ENCODE data around the gene TMEM181.
A peak's percentile ranks its signal among the peaks of the same experiment; 100 is the strongest.
"Not testable (repeated sequence)": the region's sequence is repeated elsewhere in the genome, so short reads cannot be mapped to it uniquely, and the experiment has no call there.

Gene TMEM181

DNA sequence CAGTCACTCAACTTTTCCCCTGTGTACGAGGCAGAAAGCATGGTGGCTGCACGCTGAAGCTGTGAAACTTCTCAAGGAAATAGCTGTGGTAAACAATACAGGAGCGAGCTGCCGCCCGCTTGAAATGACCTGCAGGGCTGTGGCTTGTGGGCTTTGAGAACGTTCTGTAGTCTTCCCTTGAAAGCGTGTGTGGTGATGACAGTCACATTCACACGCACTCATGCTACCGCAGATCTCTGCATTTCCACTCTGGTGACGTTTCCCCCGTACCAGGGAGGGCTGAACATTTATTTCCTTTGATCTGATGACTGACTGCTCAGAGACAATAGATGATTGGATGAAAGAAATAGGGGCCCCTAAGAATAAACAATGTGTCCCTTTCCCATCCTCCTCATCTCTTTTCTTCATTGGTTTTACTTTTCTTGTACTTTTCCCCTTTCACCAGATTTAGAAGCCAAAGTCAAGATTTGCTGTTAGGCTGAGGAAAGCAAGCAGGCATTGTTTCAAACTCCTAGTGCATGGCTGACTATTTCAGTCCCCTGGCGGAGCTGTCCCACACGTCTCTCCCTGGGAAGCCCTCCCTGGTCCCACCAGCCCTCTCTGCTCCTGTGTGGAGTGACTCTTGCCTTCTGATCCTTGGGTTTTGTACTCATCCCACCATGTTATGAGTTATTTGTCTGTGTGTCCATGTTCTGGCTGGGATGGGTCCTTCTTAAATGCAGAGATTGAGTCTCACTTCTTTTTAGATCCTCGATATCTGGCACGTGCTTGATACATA lies 93.9 kb downstream of the TMEM181 start:
- H3K4me3 ChIP-seq (ENCODE audit: low read depth, low read length), result no peak overlapping the region
- TF ChIP-seq, protein P1, sequence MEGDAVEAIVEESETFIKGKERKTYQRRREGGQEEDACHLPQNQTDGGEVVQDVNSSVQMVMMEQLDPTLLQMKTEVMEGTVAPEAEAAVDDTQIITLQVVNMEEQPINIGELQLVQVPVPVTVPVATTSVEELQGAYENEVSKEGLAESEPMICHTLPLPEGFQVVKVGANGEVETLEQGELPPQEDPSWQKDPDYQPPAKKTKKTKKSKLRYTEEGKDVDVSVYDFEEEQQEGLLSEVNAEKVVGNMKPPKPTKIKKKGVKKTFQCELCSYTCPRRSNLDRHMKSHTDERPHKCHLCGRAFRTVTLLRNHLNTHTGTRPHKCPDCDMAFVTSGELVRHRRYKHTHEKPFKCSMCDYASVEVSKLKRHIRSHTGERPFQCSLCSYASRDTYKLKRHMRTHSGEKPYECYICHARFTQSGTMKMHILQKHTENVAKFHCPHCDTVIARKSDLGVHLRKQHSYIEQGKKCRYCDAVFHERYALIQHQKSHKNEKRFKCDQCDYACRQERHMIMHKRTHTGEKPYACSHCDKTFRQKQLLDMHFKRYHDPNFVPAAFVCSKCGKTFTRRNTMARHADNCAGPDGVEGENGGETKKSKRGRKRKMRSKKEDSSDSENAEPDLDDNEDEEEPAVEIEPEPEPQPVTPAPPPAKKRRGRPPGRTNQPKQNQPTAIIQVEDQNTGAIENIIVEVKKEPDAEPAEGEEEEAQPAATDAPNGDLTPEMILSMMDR (IDR thresholded peaks at IDR 0.05; ENCODE audit: low read depth, low read length), result no peak

DNA sequence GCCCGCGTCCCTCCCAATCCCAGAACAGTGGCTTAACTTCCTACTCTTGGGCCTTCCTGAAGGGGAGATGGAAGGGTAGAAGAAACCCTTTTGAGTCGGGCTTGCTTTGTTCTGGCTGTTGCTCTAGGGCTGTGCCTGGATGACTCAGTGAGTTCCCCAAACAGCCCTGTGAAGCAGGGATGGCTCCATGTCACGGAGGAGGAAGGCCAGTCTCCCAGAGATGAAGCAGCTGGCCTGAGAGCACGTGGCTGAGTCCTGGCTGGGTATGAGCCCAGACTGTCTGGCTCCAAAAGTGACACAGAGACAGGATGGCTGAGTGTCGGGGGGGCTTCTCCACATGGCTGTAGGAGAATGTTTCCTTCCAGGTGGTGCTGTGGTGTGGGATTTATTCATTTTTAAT lies 94.6 kb downstream of the TMEM181 start:
- peak overlapping the region; percentile 6; the same call in 1 of the 2 replicates for H3K4me3 ChIP-seq (ENCODE audit: low read depth, low read length)
- TF ChIP-seq, protein P1 (IDR thresholded peaks at IDR 0.05; ENCODE audit: low read depth, low read length), result no peak

DNA sequence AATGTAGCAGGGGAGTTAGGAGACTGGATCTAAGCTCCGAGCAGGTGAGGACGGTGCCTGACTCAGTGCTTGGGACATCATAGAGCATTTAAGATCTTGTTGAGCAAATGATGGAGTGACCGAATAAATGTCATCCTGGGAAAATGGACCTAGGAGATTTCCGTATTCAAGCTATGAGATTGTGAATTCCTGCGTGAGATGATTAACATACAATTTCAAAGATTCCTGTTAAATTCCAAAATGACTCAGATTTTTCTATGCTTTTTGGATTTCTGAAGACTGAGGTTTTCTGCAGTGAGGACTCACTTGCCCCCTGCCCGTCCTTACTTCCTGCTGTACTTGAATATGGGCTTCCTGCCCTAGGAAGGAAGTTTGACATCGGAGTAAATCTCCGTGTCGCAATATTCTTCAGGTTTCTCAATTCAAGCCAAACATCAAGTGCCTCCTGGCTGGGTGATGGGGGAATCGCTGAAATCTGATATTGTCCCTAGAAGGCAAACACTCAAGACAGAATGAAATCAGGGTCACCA lies 95.1 kb downstream of the TMEM181 start:
- TF ChIP-seq, protein P1 (IDR thresholded peaks at IDR 0.05; ENCODE audit: low read depth, low read length), result no peak

DNA sequence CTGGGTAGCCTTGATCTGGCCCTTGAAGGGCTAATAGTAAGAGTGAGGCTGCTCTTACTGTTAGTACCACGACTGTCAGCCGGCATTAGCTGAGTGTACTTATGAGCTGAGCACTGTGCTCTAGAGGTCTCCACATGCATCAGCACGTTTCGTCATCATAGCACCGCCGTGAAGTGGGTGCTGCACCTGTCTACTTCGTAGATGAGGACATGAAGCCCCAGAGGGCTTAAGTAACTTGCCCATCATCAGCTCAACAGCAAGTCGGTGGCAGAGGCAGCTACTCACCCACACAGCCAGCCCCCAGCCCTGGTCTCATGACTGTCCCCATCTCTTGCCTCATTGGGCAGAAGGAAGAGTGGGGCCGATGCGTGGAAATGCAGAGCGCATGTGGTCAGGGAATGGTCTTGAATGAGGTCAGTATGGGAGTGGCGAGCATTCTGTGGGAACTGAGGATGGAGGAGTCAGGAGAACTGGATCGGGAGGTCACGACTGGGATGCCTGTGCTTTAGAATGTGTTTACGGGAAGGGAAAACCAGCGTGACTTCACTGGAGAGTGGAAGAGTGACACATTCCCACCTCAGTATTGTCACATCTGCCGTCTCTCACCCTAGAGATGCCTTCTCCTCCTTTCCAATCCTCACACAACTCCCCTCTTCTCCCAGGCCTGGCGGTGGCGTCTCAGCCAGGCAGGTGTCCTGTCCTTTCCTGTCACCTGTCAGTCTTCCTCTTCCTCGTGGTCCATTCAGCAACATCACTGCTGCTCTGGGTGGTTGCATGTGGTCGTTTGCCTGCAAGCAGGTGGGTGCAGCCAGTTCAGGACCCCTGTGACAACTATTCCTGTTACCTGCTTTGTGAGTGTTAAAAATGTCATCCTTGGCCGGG lies 95.9 kb downstream of the TMEM181 start:
- TF ChIP-seq, protein P1 (IDR thresholded peaks at IDR 0.05; ENCODE audit: low read depth, low read length), result no peak
- no peak overlapping the region for H3K4me3 ChIP-seq (ENCODE audit: low read depth, low read length)

More for the DNA sequence above, 95.1 kb downstream of the TMEM181 start:
- peak overlapping the region; percentile 6; the same call in 1 of the 2 replicates for H3K4me3 ChIP-seq (ENCODE audit: low read depth, low read length)

DNA sequence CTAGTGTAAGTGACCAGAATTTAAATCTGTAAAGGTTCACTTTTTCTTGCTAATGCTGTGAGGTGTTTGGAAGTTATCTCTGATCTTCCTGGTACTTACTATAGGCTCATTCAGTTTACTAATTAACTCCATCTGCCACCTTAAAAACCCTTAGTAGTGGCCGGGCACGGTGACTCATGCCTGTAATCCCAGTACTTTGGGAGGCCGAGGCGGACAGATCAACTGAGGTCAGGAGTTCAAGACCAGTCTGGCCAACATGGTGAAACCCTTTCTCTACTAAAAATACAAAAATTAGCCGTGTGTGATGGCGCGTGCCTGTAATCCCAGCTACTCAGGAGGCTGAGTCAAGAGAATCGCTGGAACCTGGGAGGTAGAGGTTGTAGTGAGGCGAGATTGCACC lies 97.1 kb downstream of the TMEM181 start:
- H3K4me3 ChIP-seq (ENCODE audit: low read depth, low read length), result not testable (repeated sequence)

DNA sequence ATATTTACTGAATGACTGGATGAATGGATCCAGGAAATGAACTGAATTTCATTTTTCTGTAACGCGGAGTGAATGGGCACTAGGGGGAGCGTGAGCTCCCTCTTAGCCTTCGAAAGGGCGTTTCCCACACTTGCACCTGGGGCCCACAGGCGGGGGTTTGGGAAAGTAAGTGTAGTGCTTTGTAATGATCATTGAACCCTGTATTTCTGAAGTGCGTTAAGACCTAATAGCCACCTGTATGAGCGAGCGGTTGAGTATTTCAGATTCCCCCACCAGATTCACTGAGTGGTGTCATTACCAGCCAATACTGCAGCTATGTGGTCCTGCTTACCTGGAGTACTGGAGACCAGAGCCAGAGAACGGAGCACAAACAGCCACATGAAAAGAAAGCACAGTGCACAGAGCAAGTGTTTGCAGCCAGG lies 100.5 kb downstream of the TMEM181 start:
- TF ChIP-seq, protein P1 (IDR thresholded peaks at IDR 0.05; ENCODE audit: low read depth, low read length), result peak; percentile 62
- no peak overlapping the region for H3K4me3 ChIP-seq (ENCODE audit: low read depth, low read length)

DNA sequence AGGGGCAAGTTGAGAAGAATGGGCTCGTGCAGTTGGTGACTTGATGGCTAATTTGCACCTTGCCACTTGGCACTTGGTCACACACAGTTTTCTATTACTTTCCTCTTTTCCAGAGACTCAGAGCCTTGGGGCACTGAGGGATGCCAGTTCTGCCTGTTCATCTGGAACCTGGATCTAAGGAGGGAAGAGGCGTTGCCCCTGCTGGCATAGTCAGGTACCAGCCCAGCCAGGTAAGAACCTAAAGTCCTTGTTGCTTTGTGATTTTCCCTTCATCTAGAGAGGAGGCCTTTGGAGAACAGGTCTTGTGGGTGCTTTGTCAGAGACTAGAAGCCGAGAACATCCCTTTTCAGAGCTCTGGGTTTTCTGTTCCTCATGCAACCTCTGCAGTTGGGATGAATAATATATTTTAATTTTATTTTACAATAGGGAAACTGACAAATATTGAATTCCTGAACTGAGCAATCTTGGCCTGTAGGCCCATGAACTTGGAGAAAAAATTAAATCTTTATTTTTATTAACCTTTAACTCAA lies 101.3 kb downstream of the TMEM181 start:
- TF ChIP-seq, protein P1 (IDR thresholded peaks at IDR 0.05; ENCODE audit: low read depth, low read length), result no peak
- no peak overlapping the region for H3K4me3 ChIP-seq (ENCODE audit: low read depth, low read length)

All from WI38 (cell line).